Right atrium auricular region (tissue), 2 donors: ENCODE data around the gene ANKUB1. TPM values are rescaled to one million over a fixed set of nuclear protein-coding genes. Genes with fewer than 3 reads are reported as not detected.

Source experiments
- DNase-seq: peaks from one replicate; pipeline ENCODE4 v3.0.0-alpha.2; 2019; ENCODE audit warnings: low spot score
- H3K27ac ChIP-seq, 2 donors: fragments of 200-600 bp; sonication (generic); 1 replicate in 1 of 2; 2 replicates in 1 of 2; pipeline ENCODE4 v1.5.1; 2016 to 2019
- H3K27me3 ChIP-seq, 2 donors: fragments of 200-600 bp; sonication (generic); one replicate each; pipeline versions ENCODE4 v1.5.1 to v1.6.0; 2017 to 2019
- H3K36me3 ChIP-seq: fragments of 200-600 bp; sonication (generic); one replicate; pipeline ENCODE4 v1.5.1; 2016
- H3K4me1 ChIP-seq, 2 donors: fragments of 200-600 bp; sonication (generic); one replicate each; pipeline versions ENCODE4 v1.5.1 to v1.6.0; 2017 to 2019
- H3K4me3 ChIP-seq, 2 donors: fragments of 200-600 bp; sonication (generic); 1 replicate in 1 of 2; 2 replicates in 1 of 2; pipeline ENCODE4 v1.5.1; 2017 to 2019; ENCODE audit warnings: mild to moderate bottlenecking in 1 of 2, moderate library complexity in 1 of 2
- H3K9me3 ChIP-seq, 2 donors: fragments of 200-600 bp; sonication (generic); one replicate each; pipeline ENCODE4 v1.5.1; 2019
- CTCF ChIP-seq, 2 donors: fragments of 200-600 bp; sonication (generic); IDR thresholded peaks; one replicate each; pipeline ENCODE4 v1.5.1; 2019; ENCODE audit warnings: antibody characterized with exemption in 2 of 2
- total RNA-seq, 2 donors: library from RNA; depleted of rRNA; stranded (reverse); fragments of >200 nt; gene quantifications; one replicate each; pipeline ENCODE4 v1.1.0, GENCODE V29; 2016

Gene ANKUB1
- total RNA-seq, 2 donors from 2014 or later, result not detected

DNA sequence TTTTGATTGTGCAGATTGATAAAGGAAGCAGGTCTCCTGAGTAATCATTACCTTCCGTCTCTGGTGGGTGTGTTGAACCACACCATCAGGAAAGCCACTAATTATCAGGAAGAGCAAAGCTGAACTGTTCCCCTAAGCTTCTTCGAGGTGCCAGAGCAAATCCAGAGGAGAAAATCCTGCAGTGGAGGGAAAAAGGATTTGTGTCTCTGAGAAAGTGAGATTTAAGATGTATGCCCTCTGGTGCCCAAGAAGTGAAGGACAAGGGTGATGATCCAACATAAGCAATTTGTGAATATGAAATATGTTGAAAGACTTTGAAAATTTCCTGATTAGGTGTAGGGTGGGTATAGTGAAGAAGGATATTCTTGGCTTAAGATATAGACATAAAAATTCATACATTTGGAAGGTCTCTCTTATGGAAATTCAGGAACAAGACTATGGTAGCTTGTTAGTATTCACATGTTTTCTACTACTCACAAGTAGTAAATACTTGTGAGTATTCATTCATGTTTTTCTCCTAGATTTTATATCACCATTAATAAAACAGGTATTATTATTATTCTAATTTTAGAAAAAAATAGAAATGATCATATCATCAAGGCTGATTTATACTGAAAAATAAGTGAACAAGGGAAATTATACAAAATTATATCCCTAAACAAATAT is 74.8 kb downstream of the ANKUB1 start:
- Histone ChIP-seq H3K36me3 (no peaks in the 10 kb centered on the region), H3K4me1 (no peaks in the 10 kb centered on the region), H3K27me3 (no peaks in the 10 kb centered on the region), H3K27ac (no peak overlapping the region), H3K4me3 (no peak overlapping the region), H3K9me3 (peaks cover 0 to 11% of the 10 kb centered on the region in 2 donors)
- peak; percentile 62 for DNase-seq
- peak; percentile 29 to 82 for TF ChIP-seq CTCF (IDR thresholded peaks at IDR 0.05)

GRCh38 chr3:149716984-149717383 is 75.4 kb downstream of the ANKUB1 start:
- peaks cover 0 to 11% of the 10 kb centered on the region in 2 donors for H3K9me3 ChIP-seq
- no peak overlapping the region for H3K27ac ChIP-seq
- H3K4me1 ChIP-seq, result no peaks in the 10 kb centered on the region
- TF ChIP-seq CTCF (IDR thresholded peaks at IDR 0.05), result no peak
- H3K27me3 ChIP-seq, result no peaks in the 10 kb centered on the region
- DNase-seq, result no peak
- H3K4me3 ChIP-seq, result no peak overlapping the region
- no peaks in the 10 kb centered on the region for H3K36me3 ChIP-seq

- H3K27me3 ChIP-seq, result no peaks in the 10 kb centered on the region
- DNase-seq, result no peak
- TF ChIP-seq CTCF (IDR thresholded peaks at IDR 0.05), result no peak
Measured at GRCh38 chr3:149715247-149715646, 77.1 kb downstream of the ANKUB1 start.

DNA sequence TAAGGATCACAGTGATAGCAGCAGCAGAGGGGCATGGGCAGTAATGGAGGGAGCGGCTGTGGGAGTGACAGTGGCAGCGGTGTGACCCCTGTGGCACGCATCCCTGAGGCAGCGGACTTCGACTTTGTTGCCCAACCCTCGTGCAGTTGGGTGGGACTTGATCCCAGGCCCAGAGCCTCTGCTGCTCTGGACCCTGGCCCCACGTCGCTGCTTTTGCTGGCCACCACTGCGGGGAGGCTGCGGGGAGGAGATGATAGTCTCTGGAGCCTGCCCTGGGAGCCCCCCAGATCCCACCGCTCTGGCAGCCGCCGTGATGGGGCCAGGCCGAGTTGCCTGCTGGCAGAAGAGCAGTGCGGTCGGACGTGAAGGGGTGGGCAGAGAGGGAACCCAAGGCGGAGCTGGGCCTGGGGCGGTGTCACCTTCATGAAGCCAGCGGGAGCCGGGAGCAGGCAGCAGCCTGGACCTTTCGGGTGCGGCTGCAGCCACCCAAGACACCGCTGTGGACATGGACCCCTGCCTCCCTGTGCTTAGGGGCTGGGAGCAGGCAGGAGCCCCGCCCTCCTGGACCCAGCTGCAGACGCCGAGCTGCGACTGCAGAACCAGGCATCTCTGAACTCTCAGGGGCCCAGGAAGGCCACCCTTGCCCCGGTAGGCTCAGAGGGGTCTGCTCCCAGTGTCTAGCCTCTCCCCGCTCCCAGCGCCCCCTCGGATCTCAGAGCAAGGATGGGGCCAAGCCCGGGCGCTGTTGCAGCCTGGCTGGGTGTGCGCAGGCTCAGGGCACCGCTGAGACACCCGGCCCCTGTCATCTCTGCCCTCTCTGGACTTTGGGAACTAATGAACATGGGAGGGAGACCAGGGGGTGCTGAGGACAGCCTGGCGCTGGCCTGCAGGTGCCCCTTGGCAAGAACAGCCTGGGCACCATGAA is 78.4 kb downstream of the ANKUB1 start:
- no peak for TF ChIP-seq CTCF (IDR thresholded peaks at IDR 0.05)
- Histone ChIP-seq H3K27me3 (no peaks in the 10 kb centered on the region), H3K9me3 (no peaks in the 10 kb centered on the region), H3K27ac (no peak overlapping the region), H3K36me3 (no peaks in the 10 kb centered on the region), H3K4me1 (no peaks in the 10 kb centered on the region), H3K4me3 (no peak overlapping the region)
- no peak for DNase-seq

More at GRCh38 chr3:149715247-149715646, 77.1 kb downstream of the ANKUB1 start:
- no peak overlapping the region for H3K27ac ChIP-seq
- no peaks in the 10 kb centered on the region for H3K4me1 ChIP-seq
- H3K4me3 ChIP-seq, result no peak overlapping the region
- no peaks in the 10 kb centered on the region for H3K9me3 ChIP-seq
- H3K36me3 ChIP-seq, result no peaks in the 10 kb centered on the region

Other genes with a start within 250 kb of the ANKUB1 start
- gene WWTR1, start 134.5 kb downstream of the ANKUB1 start, total RNA-seq, result 10 to 100 TPM; 53.4 to 73.1 TPM
- 10 to 100 TPM; 10.3 to 10.6 TPM for gene COMMD2, start 40.1 kb downstream of the ANKUB1 start, total RNA-seq
- 10 to 100 TPM; 48.8 to 56.0 TPM for gene RNF13, start 20.7 kb upstream of the ANKUB1 start, total RNA-seq
- gene PFN2, start 178.3 kb upstream of the ANKUB1 start, total RNA-seq, result 10 to 100 TPM; 28.1 to 29.3 TPM